OCI-LY7 (cell line): ENCODE data around the gene CRACDL. TPM values are rescaled to one million over a fixed set of nuclear protein-coding genes. Genes with fewer than 3 reads are reported as not detected.

Source experiments
- BruUV-seq: library from RNA; stranded (reverse); fragments of 400-500 nt; replicated peaks from 2 replicates; lab custom pipeline; 2021; lab: Mats Ljungman, UMichigan
- CTCF ChIA-PET: fragments of 300-600 bp; sonication (Branson Sonifier 250); formaldehyde crosslinking; loops from one replicate; lab custom pipeline; 2022; ENCODE audit warnings: antibody characterized with exemption; ENCODE audit not compliant: unreplicated experiment; lab: Charles Lee
- POLR2A ChIA-PET: fragments of 300-600 bp; sonication (Branson Sonifier 250); formaldehyde crosslinking; loops from one replicate; lab custom pipeline; 2022; ENCODE audit warnings: antibody characterized with exemption; lab: Charles Lee
- DNase-seq: peaks from one replicate; pipeline ENCODE4 v3.0.0-alpha.2; 2015; ENCODE audit warnings: low spot score
- H2AFZ ChIP-seq: fragments of 200-600 bp; sonication (generic), shearing (Covaris generic); 2 replicates; pipeline ENCODE4 v1.6.1; 2014; ENCODE audit warnings: mild to moderate bottlenecking, antibody characterized with exemption, low read length, moderate library complexity
- H3K27ac ChIP-seq: fragments of 200-600 bp; sonication (generic); 2 replicates; pipeline ENCODE4 v1.5.1; 2014; ENCODE audit warnings: mixed run types, low read depth, mild to moderate bottlenecking, moderate library complexity, low read length, inconsistent platforms; ENCODE audit not compliant: poor library complexity, severe bottlenecking
- H3K36me3 ChIP-seq: fragments of 200-600 bp; sonication (generic); 2 replicates; pipeline ENCODE4 v1.6.1; 2014; ENCODE audit warnings: mild to moderate bottlenecking, antibody characterized with exemption, low read length, moderate library complexity, mixed read lengths; ENCODE audit not compliant: insufficient read depth
- H3K4me1 ChIP-seq: fragments of 200-600 bp; sonication (generic); 2 replicates; pipeline ENCODE4 v1.5.1; 2014; ENCODE audit warnings: mild to moderate bottlenecking, low read length; ENCODE audit not compliant: insufficient read depth, poor library complexity, severe bottlenecking
- H3K4me2 ChIP-seq: fragments of 200-600 bp; sonication (generic); 2 replicates; pipeline ENCODE4 v1.6.1; 2014; ENCODE audit warnings: mild to moderate bottlenecking, low read length
- H3K4me3 ChIP-seq: fragments of 200-600 bp; sonication (generic); 2 replicates; pipeline ENCODE4 v1.5.1; 2014; ENCODE audit warnings: mild to moderate bottlenecking, low read depth, low read length; ENCODE audit not compliant: poor library complexity, severe bottlenecking
- H3K79me2 ChIP-seq: fragments of 200-600 bp; sonication (generic); 2 replicates; pipeline ENCODE4 v1.6.1; 2016; ENCODE audit warnings: low read depth, mild to moderate bottlenecking, low read length, moderate library complexity, mixed read lengths; ENCODE audit not compliant: insufficient read depth
- H3K9me2 ChIP-seq: fragments of 200-600 bp; sonication (generic); 2 replicates; pipeline ENCODE4 v1.6.1; 2016; ENCODE audit warnings: mild to moderate bottlenecking, low read length, mixed read lengths; ENCODE audit not compliant: insufficient read depth
- H3K9me3 ChIP-seq: fragments of 200-600 bp; sonication (generic); 2 replicates; pipeline ENCODE4 v1.6.1; 2014; ENCODE audit warnings: mild to moderate bottlenecking, mixed run types, low read length, mixed read lengths
- H4K20me1 ChIP-seq: fragments of 200-600 bp; sonication (generic); 2 replicates; pipeline ENCODE4 v1.6.1; 2014; ENCODE audit warnings: mild to moderate bottlenecking, antibody characterized with exemption, low read length, moderate library complexity, mixed read lengths; ENCODE audit not compliant: insufficient read depth
- CTCF ChIP-seq: fragments of 200-600 bp; sonication (generic); conservative IDR thresholded peaks from 2 replicates; pipeline ENCODE4 v1.5.1; 2014; ENCODE audit warnings: mild to moderate bottlenecking, antibody characterized with exemption, low read length, moderate library complexity, mixed read lengths
- EZH2phosphoT487 ChIP-seq: fragments of 200-600 bp; sonication (generic); IDR thresholded peaks from 2 replicates; pipeline ENCODE4 v1.6.1; 2018; ENCODE audit warnings: low read depth, borderline replicate concordance, mild to moderate bottlenecking, mixed run types, antibody characterized with exemption, low read length, moderate library complexity, mixed read lengths
- intact Hi-C: fragments of 100-400 bp; cut with micrococcal nuclease; formaldehyde crosslinking; loops from one replicate; pipeline ENCODE4 v1.10.0; 2022; ENCODE audit not compliant: unreplicated experiment
- total RNA-seq, 2 experiments: library from RNA; depleted of rRNA in 1 of 2; stranded (reverse); fragments of >200 nt in 1 of 2; shearing (Covaris generic) in 1 of 2; gene quantifications; 2 replicates each; pipeline ENCODE4 v1.2.3, GENCODE V29; 2014 to 2022

CRACDL gene
- total RNA-seq, 2 experiments from 2014 or later: 0.03 to 0.13 TPM

GRCh38 chr2:98806236-98806697, 129.8 kb downstream of the CRACDL start:
- no TSS peak for BruUV-seq
- no peak for TF ChIP-seq EZH2phosphoT487
- TF ChIP-seq CTCF: no peak
- no peak overlapping the region for H3K4me2 ChIP-seq
- no peak overlapping the region for H2AFZ ChIP-seq
- no peak for DNase-seq
- H3K4me3 ChIP-seq: no peak overlapping the region
- H4K20me1 ChIP-seq: no peaks in the 10 kb centered on the region
- ChIA-PET CTCF (interaction anchor here (0.7 kb wide), 1 partner anchor 11 kb away, joined by 3 read pairs; no protein-coding TSS in a partner anchor), POLR2A (interaction anchor here (1.4 kb wide), 1 partner anchor 12 kb away, joined by 5 read pairs; no protein-coding TSS in a partner anchor)
- H3K9me3 ChIP-seq: no peaks in the 10 kb centered on the region
- intact Hi-C loops: no loop called here
- no peaks in the 10 kb centered on the region for H3K36me3 ChIP-seq
- H3K9me2 ChIP-seq: no peaks in the 10 kb centered on the region
- H3K27ac ChIP-seq: no peak overlapping the region
- no peaks in the 10 kb centered on the region for H3K4me1 ChIP-seq
- no peaks in the 10 kb centered on the region for H3K79me2 ChIP-seq

- Histone ChIP-seq H3K9me2 (no peaks in the 10 kb centered on the region), H3K79me2 (no peaks in the 10 kb centered on the region), H3K4me3 (no peak overlapping the region), H3K36me3 (no peaks in the 10 kb centered on the region), H3K4me2 (no peak overlapping the region), H3K4me1 (no peaks in the 10 kb centered on the region), H4K20me1 (no peaks in the 10 kb centered on the region), H3K9me3 (no peaks in the 10 kb centered on the region), H2AFZ (no peak overlapping the region), H3K27ac (no peak overlapping the region)
- TF ChIP-seq EZH2phosphoT487 (no peak), CTCF (no peak)
- no peak for DNase-seq
- no TSS peak for BruUV-seq
- POLR2A ChIA-PET: no interaction called here
- intact Hi-C loops: no loop called here
- CTCF ChIA-PET: no interaction called here
These were observed 130.4 kb downstream of the CRACDL start for GRCh38 chr2:98805412-98806171.

- no peaks in the 10 kb centered on the region for H3K9me3 ChIP-seq
- DNase-seq: no peak
- no TSS peak for BruUV-seq
- TF ChIP-seq EZH2phosphoT487: no peak
- TF ChIP-seq CTCF: no peak
- POLR2A ChIA-PET: interaction anchor here (1.5 kb wide), 1 partner anchor 10 kb away, joined by 3 read pairs; no protein-coding TSS in a partner anchor
- H4K20me1 ChIP-seq: no peaks in the 10 kb centered on the region
- CTCF ChIA-PET: no interaction called here
- no peak overlapping the region for H3K4me3 ChIP-seq
- H3K4me1 ChIP-seq: no peaks in the 10 kb centered on the region
- no peak overlapping the region for H3K27ac ChIP-seq
- H3K4me2 ChIP-seq: no peak overlapping the region
- H3K79me2 ChIP-seq: no peaks in the 10 kb centered on the region
- H3K9me2 ChIP-seq: no peaks in the 10 kb centered on the region
- H3K36me3 ChIP-seq: no peaks in the 10 kb centered on the region
- intact Hi-C loops: no loop called here
- no peak overlapping the region for H2AFZ ChIP-seq
These were observed 131.3 kb downstream of the CRACDL start for GRCh38 chr2:98804736-98805135.
